22Rv1 (cell line): Measurements from ENCODE around the gene SLC12A4.

Experiments
- CTCF ChIP-seq: fragments of 450-650 bp; IDR thresholded peaks from 2 replicates; pipeline ENCODE4 v1.5.1; 2017; ENCODE audit warnings: mild to moderate bottlenecking
- ZFX ChIP-seq: fragments of 450-650 bp; IDR thresholded peaks from 2 replicates; pipeline ENCODE4 v1.6.1; 2017; ENCODE audit warnings: antibody characterized with exemption, borderline replicate concordance

- TF ChIP-seq CTCF (no peak), ZFX (no peak)
Observed at GRCh38 chr16:67965668-67966548, 2.5 kb downstream of the SLC12A4 start.
